A549 (cell line): ENCODE data around the gene CLDN2.

Experiments
- CHD2 ChIP-seq: fragments of 150-350 bp; IDR thresholded peaks from 2 replicates; pipeline ENCODE4 v1.6.1; 2014; ENCODE audit warnings: low read length; ENCODE audit not compliant: partially characterized antibody
- CTCF ChIP-seq: fragments of >200 bp; sonication (Bioruptor Twin); formaldehyde crosslinking; IDR thresholded peaks from 3 replicates; pipeline ENCODE4 v1.5.1; 2016
- FOSL2 ChIP-seq, 2 experiments: fragments of 450-650 bp in 1 of 2; fragments of >200 bp in 1 of 2; sonication (Bioruptor Twin) in 1 of 2; formaldehyde crosslinking; IDR thresholded peaks; 2 replicates each; pipeline versions ENCODE4 v1.5.0 to v1.6.1; 2016 to 2020; ENCODE audit warnings: mild to moderate bottlenecking in 1 of 2, moderate library complexity in 1 of 2
- KDM1A ChIP-seq: fragments of 200-600 bp; sonication (generic); IDR thresholded peaks from 2 replicates; pipeline ENCODE4 v1.6.1; 2016; ENCODE audit warnings: low read depth, mild to moderate bottlenecking
- KDM5A ChIP-seq: fragments of 200-600 bp; sonication (generic); IDR thresholded peaks from 2 replicates; pipeline ENCODE4 v1.6.1; 2016; ENCODE audit warnings: antibody characterized with exemption, mild to moderate bottlenecking
- MAX ChIP-seq: IDR thresholded peaks from 2 replicates; pipeline ENCODE4 v1.6.1; 2012
- POLR2A ChIP-seq: IDR thresholded peaks from 2 replicates; pipeline ENCODE4 v1.6.1; 2012; ENCODE audit warnings: mild to moderate bottlenecking, low read length
- RAD21 ChIP-seq, 2 experiments: fragments of >200 bp in 1 of 2; sonication (Bioruptor Twin) in 1 of 2; formaldehyde crosslinking in 1 of 2; IDR thresholded peaks in 1 of 2; conservative IDR thresholded peaks in 1 of 2; 2 replicates in 1 of 2; 3 replicates in 1 of 2; pipeline ENCODE4 v1.6.1; 2012 to 2018; ENCODE audit warnings: inconsistent platforms in 1 of 2
- RCOR1 ChIP-seq: fragments of 150-350 bp; IDR thresholded peaks from 2 replicates; pipeline ENCODE4 v1.6.1; 2014; ENCODE audit warnings: antibody characterized with exemption, low read length, low read depth
- REST ChIP-seq: fragments of 200-600 bp; sonication (generic); IDR thresholded peaks from 2 replicates; pipeline ENCODE4 v1.6.1; 2016; ENCODE audit warnings: antibody characterized with exemption, mild to moderate bottlenecking, moderate library complexity
- RFX5 ChIP-seq: fragments of 450-650 bp; IDR thresholded peaks from 2 replicates; pipeline ENCODE4 v1.7.1; 2014; ENCODE audit warnings: antibody characterized with exemption, mild to moderate bottlenecking, moderate library complexity
- RNF2 ChIP-seq: fragments of 200-600 bp; sonication (generic); IDR thresholded peaks from 2 replicates; pipeline ENCODE4 v1.6.1; 2016; ENCODE audit warnings: low read depth, mild to moderate bottlenecking, antibody characterized with exemption, moderate library complexity, borderline replicate concordance
- SREBF2 ChIP-seq: fragments of 450-650 bp; IDR thresholded peaks from 2 replicates; pipeline ENCODE4 v1.6.1; 2014; ENCODE audit warnings: mild to moderate bottlenecking, moderate library complexity
- TP53 ChIP-seq: fragments of 250-450 bp; sonication (Bioruptor Pico); IDR thresholded peaks from 2 replicates; pipeline ENCODE4 v1.5.0; 2021; ENCODE audit warnings: mild to moderate bottlenecking, moderate library complexity

GRCh38 chrX:106905064-106905708 lies 15.0 kb upstream of the CLDN2 start:
- TF ChIP-seq FOSL2 (IDR thresholded peaks at IDR 0.05): no peak
- no peak for TF ChIP-seq FOSL2 (CRISPR knock-in tag; IDR thresholded peaks at IDR 0.05)
- no peak for TF ChIP-seq CTCF
- TF ChIP-seq MAX: no peak
- TF ChIP-seq SREBF2: no peak
- no peak for TF ChIP-seq POLR2A
- TF ChIP-seq RCOR1: no peak
- TF ChIP-seq RAD21 (conservative IDR thresholded peaks at IDR 0.05 in 1 of 2, IDR thresholded peaks at IDR 0.05 in 1 of 2): no peak
- TF ChIP-seq RNF2: no peak
- no peak for TF ChIP-seq KDM1A
- TF ChIP-seq REST: no peak
- no peak for TF ChIP-seq KDM5A
- no peak for TF ChIP-seq TP53 (CRISPR knock-in tag)
- no peak for TF ChIP-seq CHD2
- TF ChIP-seq RFX5: no peak
